IgD-negative memory B cell (primary cell): ENCODE measurements around the gene C3orf20. TPM values are rescaled to one million over a fixed set of nuclear protein-coding genes. Genes with fewer than 3 reads are reported as not detected.

Source experiments
- H3K27ac Mint-ChIP-seq, 3 donors: one replicate each; pipeline ENCODE4 v1.8.0; 2020 to 2022; ENCODE audit warnings: mild to moderate bottlenecking in 3 of 3, mixed read lengths in 3 of 3, moderate library complexity in 1 of 3
- H3K27me3 Mint-ChIP-seq: one replicate; pipeline ENCODE4 v1.8.0; 2021; ENCODE audit warnings: mixed read lengths
- H3K36me3 Mint-ChIP-seq: one replicate; pipeline ENCODE4 v1.8.0; 2020; ENCODE audit warnings: mild to moderate bottlenecking, mixed read lengths
- H3K4me1 Mint-ChIP-seq, 3 donors: one replicate each; pipeline ENCODE4 v1.8.0; 2020 to 2022; ENCODE audit warnings: mixed read lengths in 3 of 3, mild to moderate bottlenecking in 1 of 3
- H3K4me3 Mint-ChIP-seq, 4 donors: one replicate each; pipeline ENCODE4 v1.8.0; 2020 to 2022; ENCODE audit warnings: mild to moderate bottlenecking in 4 of 4, mixed read lengths in 4 of 4, moderate library complexity in 3 of 4
- H3K9me3 Mint-ChIP-seq, 3 donors: one replicate each; pipeline ENCODE4 v1.8.0; 2020 to 2021; ENCODE audit warnings: mixed read lengths in 3 of 3, mild to moderate bottlenecking in 1 of 3
- polyA plus RNA-seq: library from polyadenylated mRNA; unstranded; fragments of 300-500 nt; fragmentation: Illumina TruSeq; gene quantifications from one replicate; pipeline ENCODE4 v1.2.3, GENCODE V29; 2021

Gene C3orf20
- polyA plus RNA-seq, 1 donor from 2014 or later = not detected

GRCh38 chr3:14700891-14701290 is 25.9 kb downstream of the C3orf20 start:
- peaks cover 0 to 4% (median 0%) of the 10 kb centered on the region in 3 donors for H3K9me3 Mint-ChIP-seq
- H3K4me1 Mint-ChIP-seq = no peaks in the 10 kb centered on the region
- H3K4me3 Mint-ChIP-seq = no peak overlapping the region
- H3K36me3 Mint-ChIP-seq = peaks cover 3% of the 10 kb centered on the region
- H3K27me3 Mint-ChIP-seq = no peaks in the 10 kb centered on the region
- no peak overlapping the region for H3K27ac Mint-ChIP-seq

GRCh38 chr3:14701676-14702075 is 26.7 kb downstream of the C3orf20 start:
- no peaks in the 10 kb centered on the region for H3K27me3 Mint-ChIP-seq
- H3K27ac Mint-ChIP-seq = no peak overlapping the region
- no peak overlapping the region for H3K4me3 Mint-ChIP-seq
- no peaks in the 10 kb centered on the region for H3K4me1 Mint-ChIP-seq
- peaks cover 3% of the 10 kb centered on the region for H3K36me3 Mint-ChIP-seq
- H3K9me3 Mint-ChIP-seq = peaks cover 0 to 4% (median 0%) of the 10 kb centered on the region in 3 donors

- no peaks in the 10 kb centered on the region for H3K4me1 Mint-ChIP-seq
- H3K9me3 Mint-ChIP-seq = peaks cover 0 to 1% (median 0%) of the 10 kb centered on the region in 3 donors
- H3K4me3 Mint-ChIP-seq = no peak overlapping the region
- H3K27ac Mint-ChIP-seq = no peak overlapping the region
- H3K36me3 Mint-ChIP-seq = peaks cover 3% of the 10 kb centered on the region
- no peaks in the 10 kb centered on the region for H3K27me3 Mint-ChIP-seq
These were observed 28.3 kb downstream of the C3orf20 start for GRCh38 chr3:14703128-14703750.

GRCh38 chr3:14703791-14704190 is 28.9 kb downstream of the C3orf20 start:
- Mint-ChIP-seq H3K27me3 (no peaks in the 10 kb centered on the region), H3K36me3 (peaks cover 3% of the 10 kb centered on the region), H3K4me1 (no peaks in the 10 kb centered on the region), H3K4me3 (no peak overlapping the region), H3K9me3 (no peaks in the 10 kb centered on the region), H3K27ac (no peak overlapping the region)

GRCh38 chr3:14706096-14706495 is 31.2 kb downstream of the C3orf20 start:
- H3K36me3 Mint-ChIP-seq = no peaks in the 10 kb centered on the region
- H3K4me3 Mint-ChIP-seq = no peak overlapping the region
- peaks cover 0 to 3% (median 0%) of the 10 kb centered on the region in 3 donors for H3K4me1 Mint-ChIP-seq
- H3K27me3 Mint-ChIP-seq = no peaks in the 10 kb centered on the region
- no peak overlapping the region for H3K27ac Mint-ChIP-seq
- H3K9me3 Mint-ChIP-seq = peaks cover 0 to 6% (median 0%) of the 10 kb centered on the region in 3 donors

GRCh38 chr3:14716591-14716990 is 41.6 kb downstream of the C3orf20 start:
- Mint-ChIP-seq H3K4me3 (no peak overlapping the region), H3K4me1 (peaks cover 0 to 7% (median 4%) of the 10 kb centered on the region in 3 donors), H3K27ac (no peak overlapping the region), H3K9me3 (peaks cover 4 to 20% (median 6%) of the 10 kb centered on the region in 3 donors), H3K36me3 (no peaks in the 10 kb centered on the region), H3K27me3 (peaks cover 1% of the 10 kb centered on the region)

GRCh38 chr3:14717307-14717706 is 42.4 kb downstream of the C3orf20 start:
- Mint-ChIP-seq H3K27ac (peak overlapping the region in 1 of 3 donors; percentile 22), H3K4me3 (no peak overlapping the region), H3K27me3 (peaks cover 1% of the 10 kb centered on the region), H3K9me3 (peaks cover 4 to 15% (median 6%) of the 10 kb centered on the region in 3 donors), H3K36me3 (no peaks in the 10 kb centered on the region), H3K4me1 (peaks cover 0 to 7% (median 4%) of the 10 kb centered on the region in 3 donors)

- H3K4me1 Mint-ChIP-seq = peaks cover 0 to 7% (median 4%) of the 10 kb centered on the region in 3 donors
- no peak overlapping the region for H3K27ac Mint-ChIP-seq
- H3K27me3 Mint-ChIP-seq = peaks cover 1% of the 10 kb centered on the region
- H3K4me3 Mint-ChIP-seq = no peak overlapping the region
- no peaks in the 10 kb centered on the region for H3K36me3 Mint-ChIP-seq
- H3K9me3 Mint-ChIP-seq = peaks cover 0 to 3% (median 2%) of the 10 kb centered on the region in 3 donors
These were observed 43.6 kb downstream of the C3orf20 start for GRCh38 chr3:14718539-14718938.

- H3K36me3 Mint-ChIP-seq = no peaks in the 10 kb centered on the region
- peaks cover 0 to 7% (median 4%) of the 10 kb centered on the region in 3 donors for H3K4me1 Mint-ChIP-seq
- H3K4me3 Mint-ChIP-seq = no peak overlapping the region
- H3K9me3 Mint-ChIP-seq = no peaks in the 10 kb centered on the region
- H3K27ac Mint-ChIP-seq = peak overlapping the region in 1 of 3 donors; percentile 28
- H3K27me3 Mint-ChIP-seq = peaks cover 1% of the 10 kb centered on the region
These were observed 44.1 kb downstream of the C3orf20 start for GRCh38 chr3:14719006-14719405.

- Mint-ChIP-seq H3K27me3 (peaks cover 1% of the 10 kb centered on the region), H3K9me3 (no peaks in the 10 kb centered on the region), H3K4me3 (no peak overlapping the region), H3K27ac (no peak overlapping the region), H3K4me1 (peaks cover 0 to 7% (median 4%) of the 10 kb centered on the region in 3 donors), H3K36me3 (no peaks in the 10 kb centered on the region)
These were observed 46.4 kb downstream of the C3orf20 start for GRCh38 chr3:14721126-14721864.

GRCh38 chr3:14725013-14725412 is 50.1 kb downstream of the C3orf20 start:
- no peaks in the 10 kb centered on the region for H3K9me3 Mint-ChIP-seq
- no peaks in the 10 kb centered on the region for H3K27me3 Mint-ChIP-seq
- no peak overlapping the region for H3K27ac Mint-ChIP-seq
- peaks cover 0 to 7% (median 4%) of the 10 kb centered on the region in 3 donors for H3K4me1 Mint-ChIP-seq
- no peak overlapping the region for H3K4me3 Mint-ChIP-seq
- H3K36me3 Mint-ChIP-seq = peaks cover 5% of the 10 kb centered on the region

- no peaks in the 10 kb centered on the region for H3K9me3 Mint-ChIP-seq
- peaks cover 0 to 4% (median 4%) of the 10 kb centered on the region in 3 donors for H3K4me1 Mint-ChIP-seq
- H3K36me3 Mint-ChIP-seq = peaks cover 5% of the 10 kb centered on the region
- no peak overlapping the region for H3K27ac Mint-ChIP-seq
- no peaks in the 10 kb centered on the region for H3K27me3 Mint-ChIP-seq
- H3K4me3 Mint-ChIP-seq = no peak overlapping the region
These were observed 50.9 kb downstream of the C3orf20 start for GRCh38 chr3:14725564-14726440.

- no peak overlapping the region for H3K4me3 Mint-ChIP-seq
These were observed 51.5 kb downstream of the C3orf20 start for GRCh38 chr3:14726441-14726780.

GRCh38 chr3:14728113-14728512 is 53.2 kb downstream of the C3orf20 start:
- H3K4me1 Mint-ChIP-seq = no peaks in the 10 kb centered on the region
- no peak overlapping the region for H3K27ac Mint-ChIP-seq
- H3K27me3 Mint-ChIP-seq = no peaks in the 10 kb centered on the region
- no peak overlapping the region for H3K4me3 Mint-ChIP-seq
- peaks cover 5% of the 10 kb centered on the region for H3K36me3 Mint-ChIP-seq
- no peaks in the 10 kb centered on the region for H3K9me3 Mint-ChIP-seq

More at GRCh38 chr3:14726441-14726780, 51.5 kb downstream of the C3orf20 start:
- Mint-ChIP-seq H3K27me3 (no peaks in the 10 kb centered on the region), H3K4me1 (peaks cover 0 to 2% (median under 1%) of the 10 kb centered on the region in 3 donors), H3K27ac (no peak overlapping the region), H3K9me3 (no peaks in the 10 kb centered on the region), H3K36me3 (peaks cover 5% of the 10 kb centered on the region)
